Measurements from ENCODE around the gene RNF214. TPM values are rescaled to one million over a fixed set of nuclear protein-coding genes. Genes with fewer than 3 reads are reported as not detected.

Gene RNF214
- total RNA-seq, 2 donors from 2014 or later: 10.2 to 12.5 TPM

- ATAC-seq: no peak
- Histone ChIP-seq H3K4me1 (peaks cover 38% of the 10 kb centered on the region), H3K27me3 (no peaks in the 10 kb centered on the region), H3K36me3 (replicated peaks in 1 of 2; ENCODE audit: insufficient read depth in 1 of 2, low read depth in 2 of 2) (peaks cover 0 to 19% of the 10 kb centered on the region in 2 donors), H3K9me3 (no peaks in the 10 kb centered on the region), H3K4me3 (no peak overlapping the region), H3K27ac (no peak overlapping the region)
- no peak for TF ChIP-seq POLR2A (IDR thresholded peaks at IDR 0.05)
- no peak for TF ChIP-seq CTCF (IDR thresholded peaks at IDR 0.05)
- 78 to 87% methylated on average over 15 to 17 of the region's 17 CpGs for WGBS, 2 donors
- no peak for DNase-seq
- intact Hi-C loops (cut with DNase I): loop anchor here (10.0 kb wide), 1 partner anchor 349 kb away; no protein-coding TSS in a partner anchor
Observed at GRCh38 chr11:117223741-117224689, 8.5 kb upstream of the RNF214 start.

- Histone ChIP-seq H3K27me3 (no peaks in the 10 kb centered on the region), H3K4me1 (peaks cover 35% of the 10 kb centered on the region), H3K27ac (no peak overlapping the region), H3K4me3 (no peak overlapping the region), H3K36me3 (replicated peaks in 1 of 2; ENCODE audit: insufficient read depth in 1 of 2, low read depth in 2 of 2) (peaks cover 0 to 21% of the 10 kb centered on the region in 2 donors), H3K9me3 (no peaks in the 10 kb centered on the region)
- no peak for ATAC-seq
- TF ChIP-seq CTCF (IDR thresholded peaks at IDR 0.05) (no peak), POLR2A (IDR thresholded peaks at IDR 0.05) (no peak)
- intact Hi-C loops (cut with DNase I): loop anchor here (10.0 kb wide), 1 partner anchor 351 kb away; no protein-coding TSS in a partner anchor
- DNase-seq: no peak
- WGBS, 2 donors: 83 to 92% methylated on average over 8 to 9 of the region's 9 CpGs
Observed at GRCh38 chr11:117225553-117226170, 6.8 kb upstream of the RNF214 start.

- intact Hi-C loops (cut with DNase I): loop anchor here (10.0 kb wide), 1 partner anchor 352 kb away; no protein-coding TSS in a partner anchor
- Histone ChIP-seq H3K36me3 (replicated peaks in 1 of 2; ENCODE audit: insufficient read depth in 1 of 2, low read depth in 2 of 2) (peaks cover 0 to 21% of the 10 kb centered on the region in 2 donors), H3K27ac (no peak overlapping the region), H3K27me3 (no peaks in the 10 kb centered on the region), H3K9me3 (no peaks in the 10 kb centered on the region), H3K4me1 (peaks cover 34% of the 10 kb centered on the region), H3K4me3 (no peak overlapping the region)
- TF ChIP-seq POLR2A (IDR thresholded peaks at IDR 0.05): no peak
- TF ChIP-seq CTCF (IDR thresholded peaks at IDR 0.05): peak; percentile 64 to 93 (median 84)
- ATAC-seq (peak; percentile 90), DNase-seq (peak; percentile 46 to 75 (median 68))
- WGBS, 2 donors: 62 to 69% methylated on average over 18 to 19 of the region's 19 CpGs
Observed at GRCh38 chr11:117226388-117227385, 5.8 kb upstream of the RNF214 start.

- peaks cover 0 to 18% of the 10 kb centered on the region in 2 donors for H3K36me3 ChIP-seq (replicated peaks in 1 of 2; ENCODE audit: insufficient read depth in 1 of 2, low read depth in 2 of 2)
- no peaks in the 10 kb centered on the region for H3K27me3 ChIP-seq
- no peak overlapping the region for H3K27ac ChIP-seq
- H3K4me3 ChIP-seq: no peak overlapping the region
- H3K4me1 ChIP-seq: peaks cover 27% of the 10 kb centered on the region
- DNase-seq: no peak
- H3K9me3 ChIP-seq: no peaks in the 10 kb centered on the region
- WGBS, 2 donors: 88 to 93% methylated on average over 11 of the region's 11 CpGs
- intact Hi-C loops (cut with DNase I): loop anchor here (10.0 kb wide), 1 partner anchor 353 kb away; no protein-coding TSS in a partner anchor
- ATAC-seq: no peak
- TF ChIP-seq CTCF (IDR thresholded peaks at IDR 0.05) (no peak), POLR2A (IDR thresholded peaks at IDR 0.05) (no peak)
Observed at GRCh38 chr11:117228091-117228490, 4.4 kb upstream of the RNF214 start.

All from body of pancreas (tissue), 4 donors.